Activated T-helper 2 cell treated with anti-CD3 and anti-CD28 coated beads, Interferon-gamma antibody, Interleukin-2, Interleukin-4, amounts not matched to agents 10 μg/mL and 5 μg/mL and 100 μg/mL, durations not matched to agents 14 hours and 24 hours and 36 hours (primary cell): Measurements from ENCODE around the gene BEST1. TPM values are rescaled to one million over a fixed set of nuclear protein-coding genes. Genes with fewer than 3 reads are reported as not detected.

Experiments
- total RNA-seq: library from RNA; stranded (reverse); gene quantifications from 2 replicates; pipeline ENCODE4 v1.2.3, GENCODE V29; 2022

The BEST1 gene
- total RNA-seq, 1 donor from 2014 or later, result not detected

Other genes starting within 250 kb of the BEST1 start
- 1.8 and 2.6 TPM in 2 replicates for gene MYRF, start 197.7 kb upstream of the BEST1 start, total RNA-seq
- gene TMEM258, start 157.8 kb upstream of the BEST1 start, total RNA-seq, result 187 and 192 TPM in 2 replicates
- 130 and 131 TPM in 2 replicates for gene FEN1, start 157.4 kb upstream of the BEST1 start, total RNA-seq
- gene FADS1, start 133.3 kb upstream of the BEST1 start, total RNA-seq, result 114 and 116 TPM in 2 replicates
- 366 and 381 TPM in 2 replicates for gene FADS2, start 122.1 kb upstream of the BEST1 start, total RNA-seq
- gene FADS3, start 58.8 kb upstream of the BEST1 start, total RNA-seq, result 22.1 and 24.1 TPM in 2 replicates
- 0.09 TPM in 1 of 2 replicates, not detected in the other for gene RAB3IL1, start 32.8 kb upstream of the BEST1 start, total RNA-seq
- gene FTH1, start 17.3 kb downstream of the BEST1 start, total RNA-seq, result 568 and 585 TPM in 2 replicates
- 105 and 108 TPM in 2 replicates for gene INCENP, start 173.7 kb downstream of the BEST1 start, total RNA-seq
- gene SCGB1D1, start 239.9 kb downstream of the BEST1 start, total RNA-seq, result not detected in 2 replicates